Endothelial cell of coronary artery (primary cell): ENCODE results near the gene ISLR2. TPM values are rescaled to one million over a fixed set of nuclear protein-coding genes. Genes with fewer than 3 reads are reported as not detected.

Source experiments
- total RNA-seq: library from RNA; depleted of rRNA; stranded (reverse); fragments of >200 nt; gene quantifications from 2 replicates; pipeline ENCODE4 v1.2.3, GENCODE V29; 2014

ISLR2 gene, protein sequence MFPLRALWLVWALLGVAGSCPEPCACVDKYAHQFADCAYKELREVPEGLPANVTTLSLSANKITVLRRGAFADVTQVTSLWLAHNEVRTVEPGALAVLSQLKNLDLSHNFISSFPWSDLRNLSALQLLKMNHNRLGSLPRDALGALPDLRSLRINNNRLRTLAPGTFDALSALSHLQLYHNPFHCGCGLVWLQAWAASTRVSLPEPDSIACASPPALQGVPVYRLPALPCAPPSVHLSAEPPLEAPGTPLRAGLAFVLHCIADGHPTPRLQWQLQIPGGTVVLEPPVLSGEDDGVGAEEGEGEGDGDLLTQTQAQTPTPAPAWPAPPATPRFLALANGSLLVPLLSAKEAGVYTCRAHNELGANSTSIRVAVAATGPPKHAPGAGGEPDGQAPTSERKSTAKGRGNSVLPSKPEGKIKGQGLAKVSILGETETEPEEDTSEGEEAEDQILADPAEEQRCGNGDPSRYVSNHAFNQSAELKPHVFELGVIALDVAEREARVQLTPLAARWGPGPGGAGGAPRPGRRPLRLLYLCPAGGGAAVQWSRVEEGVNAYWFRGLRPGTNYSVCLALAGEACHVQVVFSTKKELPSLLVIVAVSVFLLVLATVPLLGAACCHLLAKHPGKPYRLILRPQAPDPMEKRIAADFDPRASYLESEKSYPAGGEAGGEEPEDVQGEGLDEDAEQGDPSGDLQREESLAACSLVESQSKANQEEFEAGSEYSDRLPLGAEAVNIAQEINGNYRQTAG
- 0.09 TPM in 1 of 2 replicates, not detected in the other for total RNA-seq

DNA sequence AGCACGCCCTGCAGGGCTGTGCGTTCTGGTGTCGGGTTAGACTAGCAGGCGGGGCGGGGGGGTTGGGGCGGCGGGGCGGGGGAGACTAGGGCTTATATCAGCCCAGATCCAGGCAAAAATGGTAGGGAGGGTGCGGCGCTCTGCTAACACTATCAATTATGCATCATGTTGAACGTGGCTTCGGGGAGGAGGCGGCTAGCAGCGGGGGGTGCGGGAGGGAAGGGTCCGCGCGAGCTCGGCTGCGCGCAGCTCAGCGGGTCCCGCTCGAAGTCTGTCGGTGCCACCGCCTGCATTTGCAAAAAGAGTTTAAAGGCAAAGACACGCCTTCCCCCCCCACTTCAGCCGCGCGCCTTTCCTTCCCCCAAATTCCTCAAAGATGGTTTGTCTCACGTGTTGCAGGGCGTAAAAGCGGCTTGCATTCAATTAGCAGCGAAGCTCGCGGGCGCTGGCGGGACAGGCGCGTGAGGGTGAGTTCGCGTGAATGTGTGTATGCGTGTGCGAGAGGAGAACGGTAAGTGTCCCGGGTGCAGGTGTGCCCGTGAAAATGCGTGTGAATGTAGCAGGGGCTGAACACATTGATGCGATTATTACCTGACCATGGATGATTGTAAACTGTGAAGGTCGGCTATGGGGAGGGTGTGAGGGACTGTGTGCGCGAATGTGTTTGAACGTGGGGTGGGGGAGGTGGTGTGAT, at the start of gene ISLR2:
Gene ISLR2, plus strand, starts transcription at position 432 of the 694 bp plus-strand sequence. CDS start 2,169 bp downstream, outside the sequence.

GRCh38 chr15:74082450-74082849, 47.9 kb upstream of the ISLR2 start, which contains the start of gene GOLGA6A:
Gene GOLGA6A (minus strand): TSS chr15:74082550. CDS start chr15:74082509, 41 bp downstream.

GRCh38 chr15:74173380-74174218, 43.2 kb downstream of the ISLR2 start, which contains the start of gene ISLR:
Gene ISLR (plus strand): TSS chr15:74173710. CDS start chr15:74174859, 1,149 bp downstream.

Other genes starting within 250 kb of the ISLR2 start
- 4.1 and 20.2 TPM in 2 replicates for gene LOXL1, start 204.1 kb upstream of the ISLR2 start, total RNA-seq
- gene STOML1, start 138.3 kb upstream of the ISLR2 start, total RNA-seq: 8.5 and 13.5 TPM in 2 replicates
- gene PML, start 135.9 kb upstream of the ISLR2 start, total RNA-seq: 28.3 and 47.8 TPM in 2 replicates
- not detected in 2 replicates for gene GOLGA6A, start 48.0 kb upstream of the ISLR2 start, total RNA-seq
- 4.6 TPM in 1 of 2 replicates, not detected in the other for gene ISLR, start 43.1 kb downstream of the ISLR2 start, total RNA-seq
- 0.85 TPM in 1 of 2 replicates, not detected in the other for gene STRA6, start 72.2 kb downstream of the ISLR2 start, total RNA-seq
- not detected in 2 replicates for gene CCDC33, start 105.7 kb downstream of the ISLR2 start, total RNA-seq
- not detected in 2 replicates for gene CYP11A1, start 237.1 kb downstream of the ISLR2 start, total RNA-seq